H1 (cell line): ENCODE results near the gene SCGB1D4. TPM values are rescaled to one million over a fixed set of nuclear protein-coding genes. Genes with fewer than 3 reads are reported as not detected.

Source experiments
- CTCF ChIA-PET: fragments of 300-600 bp; sonication (Branson Sonifier 250); formaldehyde crosslinking; loops from one replicate; lab custom pipeline; 2021; ENCODE audit not compliant: partially characterized antibody; lab: Charles Lee
- POLR2A ChIA-PET: fragments of 300-600 bp; sonication (Branson Sonifier 250); formaldehyde crosslinking; loops from one replicate; lab custom pipeline; 2021; ENCODE audit warnings: inconsistent platforms; ENCODE audit not compliant: partially characterized antibody; lab: Charles Lee
- DNase-seq, 2 experiments: peaks; one replicate each; pipeline versions ENCODE4 v3.0.0 to v3.0.0-alpha.2; 2010 to 2022; ENCODE audit warnings: low spot score in 2 of 2, low read depth in 1 of 2, mixed read lengths in 1 of 2
- FAIRE-seq: peaks from 2 replicates; lab custom pipeline; 2011; peaks lifted over from hg19 to GRCh38; lab: Jason Lieb, UNC
- H2AFZ ChIP-seq: 2 replicates; pipeline ENCODE4 v1.8.1; 2012; ENCODE audit warnings: low read length, inconsistent platforms
- H2AK5ac ChIP-seq: 2 replicates; pipeline ENCODE4 v1.6.1; 2013; ENCODE audit warnings: low read depth, low read length
- H2BK120ac ChIP-seq: replicated peaks from 2 replicates; pipeline ENCODE3; 2013; ENCODE audit warnings: low read depth, low read length, inconsistent platforms
- H2BK12ac ChIP-seq: 2 replicates; pipeline ENCODE4 v1.6.1; 2013; ENCODE audit warnings: low read depth, low read length
- H2BK15ac ChIP-seq: 2 replicates; pipeline ENCODE4 v1.6.1; 2013; ENCODE audit warnings: low read length
- H2BK20ac ChIP-seq: 2 replicates; pipeline ENCODE4 v1.6.1; 2013; ENCODE audit warnings: low read length
- H2BK5ac ChIP-seq: 2 replicates; pipeline ENCODE4 v1.6.1; 2013; ENCODE audit warnings: low read depth, low read length
- H3K14ac ChIP-seq: 2 replicates; pipeline ENCODE4 v1.6.1; 2013; ENCODE audit warnings: inconsistent platforms; ENCODE audit not compliant: insufficient read length
- H3K18ac ChIP-seq: 2 replicates; pipeline ENCODE4 v1.6.1; 2013; ENCODE audit warnings: low read length; ENCODE audit errors: extremely low read depth
- H3K23ac ChIP-seq: 2 replicates; pipeline ENCODE4 v1.6.1; 2013; ENCODE audit warnings: inconsistent platforms; ENCODE audit not compliant: insufficient read length
- H3K23me2 ChIP-seq: 2 replicates; pipeline ENCODE4 v1.6.1; 2013; ENCODE audit warnings: low read depth, low read length
- H3K27ac ChIP-seq: 2 replicates; pipeline ENCODE4 v1.6.1; 2011; ENCODE audit warnings: low read depth, low read length, inconsistent platforms
- H3K27me3 ChIP-seq, 4 experiments: replicated peaks in 1 of 4; 1 replicate in 1 of 4; 2 replicates in 3 of 4; pipeline versions ENCODE4 v1.6.1 to v1.8.1; 2011 to 2013; ENCODE audit warnings: low read length in 3 of 4, mild to moderate bottlenecking in 3 of 4, inconsistent platforms in 2 of 4, mixed read lengths in 2 of 4, moderate library complexity in 1 of 4; ENCODE audit not compliant: control insufficient read depth in 3 of 4, insufficient read depth in 3 of 4; ENCODE audit errors: extremely low read depth in 1 of 4
- H3K36me3 ChIP-seq, 4 experiments: 2 replicates each; pipeline versions ENCODE4 v1.6.1 to v1.8.1; 2011 to 2013; ENCODE audit warnings: mild to moderate bottlenecking in 4 of 4, low read length in 3 of 4, moderate library complexity in 2 of 4, control low read depth in 1 of 4, inconsistent platforms in 1 of 4; ENCODE audit not compliant: insufficient read depth in 4 of 4, control insufficient read depth in 2 of 4
- H3K4ac ChIP-seq: replicated peaks from 2 replicates; pipeline ENCODE3; 2013; ENCODE audit warnings: low read length, low read depth, mixed read lengths, inconsistent platforms; ENCODE audit not compliant: insufficient read length
- H3K4me1 ChIP-seq, 4 experiments: replicated peaks in 1 of 4; 1 replicate in 1 of 4; 2 replicates in 3 of 4; pipeline versions ENCODE4 v1.6.1 to v1.8.1; 2011 to 2013; ENCODE audit warnings: low read length in 3 of 4, inconsistent platforms in 2 of 4, mixed read lengths in 1 of 4; ENCODE audit not compliant: insufficient read depth in 4 of 4, control insufficient read depth in 3 of 4
- H3K4me2 ChIP-seq, 2 experiments: 2 replicates each; pipeline versions ENCODE4 v1.6.1 to v1.8.1; 2011 to 2013; ENCODE audit warnings: low read depth in 2 of 2, low read length in 2 of 2, control low read depth in 1 of 2, inconsistent platforms in 1 of 2, mild to moderate bottlenecking in 1 of 2; ENCODE audit not compliant: insufficient read depth in 1 of 2
- H3K4me3 ChIP-seq, 4 experiments: fragments of 200-600, 300-600 bp in 1 of 4; sonication (generic), shearing (Covaris generic), sonication (Bioruptor Twin) in 1 of 4; 2 replicates each; pipeline versions ENCODE4 v1.5.1 to v1.8.1; 2011 to 2016; ENCODE audit warnings: low read length in 4 of 4, low read depth in 3 of 4, control low read depth in 2 of 4, inconsistent platforms in 2 of 4, mild to moderate bottlenecking in 2 of 4, mixed read lengths in 1 of 4, moderate library complexity in 1 of 4; ENCODE audit not compliant: insufficient read depth in 2 of 4; ENCODE audit errors: extremely low read depth in 1 of 4
- H3K56ac ChIP-seq: replicated peaks from 2 replicates; pipeline ENCODE3; 2013; ENCODE audit warnings: low read depth, mild to moderate bottlenecking, mixed read lengths, low read length, inconsistent platforms; ENCODE audit not compliant: insufficient read length
- H3K79me1 ChIP-seq: 2 replicates; pipeline ENCODE4 v1.6.1; 2013; ENCODE audit warnings: low read depth, low read length, control low read depth
- H3K79me2 ChIP-seq, 2 experiments: 2 replicates each; pipeline versions ENCODE4 v1.6.1 to v1.8.1; 2012 to 2013; ENCODE audit warnings: low read length in 2 of 2, mild to moderate bottlenecking in 2 of 2, inconsistent platforms in 1 of 2; ENCODE audit not compliant: insufficient read depth in 2 of 2, control insufficient read depth in 1 of 2
- H3K9ac ChIP-seq, 4 experiments: replicated peaks in 1 of 4; 1 replicate in 1 of 4; 2 replicates in 3 of 4; pipeline versions ENCODE4 v1.6.1 to v1.8.1; 2011 to 2013; ENCODE audit warnings: low read depth in 3 of 4, low read length in 3 of 4, control low read depth in 2 of 4, mild to moderate bottlenecking in 2 of 4, moderate library complexity in 2 of 4, inconsistent platforms in 1 of 4; ENCODE audit errors: extremely low read depth in 1 of 4
- H3K9me3 ChIP-seq, 2 experiments: 2 replicates each; pipeline versions ENCODE4 v1.6.1 to v1.8.1; 2012 to 2013; ENCODE audit warnings: mild to moderate bottlenecking in 2 of 2, moderate library complexity in 2 of 2, control low read depth in 1 of 2, inconsistent platforms in 1 of 2, low read depth in 1 of 2, low read length in 1 of 2, mixed read lengths in 1 of 2; ENCODE audit not compliant: insufficient read depth in 2 of 2
- H4K20me1 ChIP-seq, 2 experiments: replicated peaks in 1 of 2; 2 replicates each; pipeline versions ENCODE3 to v1.8.1; 2011 to 2013; ENCODE audit warnings: inconsistent platforms in 2 of 2, low read length in 2 of 2, mild to moderate bottlenecking in 1 of 2; ENCODE audit not compliant: insufficient read depth in 2 of 2, control insufficient read depth in 1 of 2
- H4K5ac ChIP-seq: 2 replicates; pipeline ENCODE4 v1.6.1; 2013; ENCODE audit warnings: low read length, low read depth, mixed read lengths, inconsistent platforms; ENCODE audit not compliant: insufficient read length
- H4K8ac ChIP-seq: 2 replicates; pipeline ENCODE4 v1.8.0; 2013; ENCODE audit warnings: mild to moderate bottlenecking, moderate library complexity, low read length, inconsistent platforms; ENCODE audit not compliant: insufficient read depth; ENCODE audit errors: extremely low read depth
- H4K91ac ChIP-seq: replicated peaks from 2 replicates; pipeline ENCODE3; 2013; ENCODE audit warnings: low read length, mixed read lengths, inconsistent platforms; ENCODE audit not compliant: insufficient read length
- GTF2F1 ChIP-seq: IDR thresholded peaks from 2 replicates; pipeline ENCODE4 v1.6.1; 2012; ENCODE audit warnings: low read depth, low read length, improper control_type of control experiment, borderline replicate concordance
- KDM1A ChIP-seq: fragments of 200-600, 300-600 bp; sonication (generic); IDR thresholded peaks from 2 replicates; pipeline ENCODE4 v1.7.1; 2016; ENCODE audit warnings: mild to moderate bottlenecking, low read length, borderline replicate concordance
- MAFK ChIP-seq: IDR thresholded peaks from 2 replicates; pipeline ENCODE4 v1.6.1; 2012; ENCODE audit warnings: low read depth, mild to moderate bottlenecking, improper control_type of control experiment, low read length
- RFX5 ChIP-seq: IDR thresholded peaks from 2 replicates; pipeline ENCODE4 v1.6.1; 2011; ENCODE audit warnings: low read depth, low read length, improper control_type of control experiment, borderline replicate concordance
- RNF2 ChIP-seq: fragments of 200-900, 300-1000 bp; sonication (generic); IDR thresholded peaks from 2 replicates; pipeline ENCODE4 v1.7.1; 2016; ENCODE audit warnings: borderline replicate concordance, low read depth, mild to moderate bottlenecking, antibody characterized with exemption, low read length; ENCODE audit not compliant: poor library complexity, severe bottlenecking; ENCODE audit errors: missing control alignments
- RXRA ChIP-seq: IDR thresholded peaks from 2 replicates; pipeline ENCODE4 v1.6.1; 2011; ENCODE audit warnings: low read depth, mild to moderate bottlenecking, low read length, moderate library complexity; ENCODE audit not compliant: insufficient read depth
- SIX5 ChIP-seq: IDR thresholded peaks from 2 replicates; pipeline ENCODE4 v1.6.1; 2011; ENCODE audit warnings: mild to moderate bottlenecking, low read depth, low read length
- SP1 ChIP-seq: IDR thresholded peaks from 2 replicates; pipeline ENCODE4 v1.6.1; 2011; ENCODE audit warnings: low read depth, low read length
- TAF1 ChIP-seq: IDR thresholded peaks from 2 replicates; pipeline ENCODE4 v1.6.1; 2011; ENCODE audit warnings: mild to moderate bottlenecking, low read depth, low read length
- TEAD4 ChIP-seq: IDR thresholded peaks from 2 replicates; pipeline ENCODE4 v1.6.1; 2012; ENCODE audit warnings: low read depth, low read length, inconsistent platforms, mixed read lengths
- WGBS, 2 experiments: shearing (Covaris generic) in 1 of 2; methylation state at CpG; one replicate each; pipeline versions ENCODE4 v1.1.6 to v1.1.7; 2013 to 2015; ENCODE audit warnings: low lambda C conversion rate in 2 of 2, mixed read lengths in 2 of 2, inconsistent platforms in 1 of 2, low coverage in 1 of 2, missing lambda C conversion rate in 1 of 2; ENCODE audit not compliant: insufficient replicate concordance in 2 of 2, insufficient coverage in 1 of 2, insufficient read length in 1 of 2; ENCODE audit errors: extremely low coverage in 1 of 2, missing lambda C conversion rate in 1 of 2; 5-methylcytosine and 5-hydroxymethylcytosine counted together
- polyA plus RNA-seq, 7 experiments: library from polyadenylated mRNA; depleted of rRNA in 3 of 7; stranded (reverse) in 5 of 7; unstranded in 2 of 7; fragments of >200 nt in 5 of 7; fragments of 200-250 nt in 2 of 7; gene quantifications; 1 replicate in 5 of 7; 2 replicates in 1 of 7; 4 replicates in 1 of 7; pipeline versions ENCODE4 v1.2.1 to v1.2.3, GENCODE V29; 2011 to 2013; ENCODE audit warnings: missing spikeins in 2 of 7, mixed read lengths in 2 of 7
- total RNA-seq: library from RNA; stranded (reverse); fragmentation: NEBNext Ultra II Directional; extraction: Animal tissue kit (Norgen Biotek cat#: 25700); gene quantifications from 2 replicates; pipeline ENCODE4 v1.2.1, GENCODE V29; 2021

Gene SCGB1D4
- total and polyA plus RNA-seq, 2 of the 8 experiments (the other 6 are each of a cell fraction or from before 2014, with no cell fraction given): not detected

- ChIA-PET POLR2A (no interaction called here), CTCF (interaction anchor here (0.9 to 5.5 kb wide), 12 partner anchors 7 to 233 kb away, joined by 3 to 82 read pairs (median 6); no protein-coding TSS in a partner anchor)
- no peak overlapping the region for H3K4me3 ChIP-seq
- H3K36me3 ChIP-seq: no peaks in the 10 kb centered on the region; a peak in 2 of 8 replicates
- H2BK20ac ChIP-seq: no peak overlapping the region
- DNase-seq (no peak), FAIRE-seq (no peak)
- H3K9me3 ChIP-seq: no peaks in the 10 kb centered on the region
- H3K79me2 ChIP-seq: no peaks in the 10 kb centered on the region; a peak in 1 of 4 replicates
- H4K5ac ChIP-seq: no peak overlapping the region
- H2BK15ac ChIP-seq: no peak overlapping the region
- H3K18ac ChIP-seq: no peak overlapping the region
- H3K23ac ChIP-seq: no peak overlapping the region
- H2BK12ac ChIP-seq: no peak overlapping the region
- no peak overlapping the region for H4K91ac ChIP-seq
- H3K79me1 ChIP-seq: no peaks in the 10 kb centered on the region
- H3K4ac ChIP-seq: no peak overlapping the region
- 76% methylated on average over 4 of the region's 4 CpGs; no CpG with 5 or more reads in 1 of the 2 experiments for WGBS, 2 experiments
- H2AK5ac ChIP-seq: no peak overlapping the region
- no peak overlapping the region for H2BK120ac ChIP-seq
- H3K56ac ChIP-seq: no peak overlapping the region
- no peak overlapping the region for H2BK5ac ChIP-seq
- H3K4me2 ChIP-seq: no peak overlapping the region
- H2AFZ ChIP-seq: no peak overlapping the region
- no peaks in the 10 kb centered on the region for H4K20me1 ChIP-seq
- peaks cover 0 to 4% (median 0%) of the 10 kb centered on the region in 4 experiments; a peak in 4 of 7 replicates for H3K4me1 ChIP-seq
- no peak overlapping the region for H3K9ac ChIP-seq
- no peak overlapping the region for H3K14ac ChIP-seq
- H3K23me2 ChIP-seq: peaks cover 4% of the 10 kb centered on the region; the same call in 1 of the 2 replicates
- no peak overlapping the region for H3K27ac ChIP-seq
- H4K8ac ChIP-seq: no peak overlapping the region
- H3K27me3 ChIP-seq: peaks cover 0 to 7% (median under 1%) of the 10 kb centered on the region in 4 experiments; a peak in 3 of 7 replicates
- TF ChIP-seq GTF2F1 (no peak), SP1 (no peak), KDM1A (no peak), MAFK (no peak), RXRA (no peak), RFX5 (no peak), RNF2 (no peak), TEAD4 (no peak), SIX5 (no peak), TAF1 (no peak)
Observed at GRCh38 chr11:62341588-62341987, 42.7 kb upstream of the SCGB1D4 start.
